Activated CD8-positive, alpha-beta memory T cell treated with anti-CD3 and anti-CD28 coated beads, Interleukin-2, amount 10 ng/mL, durations not matched to agents 7 days and 5 days (primary cell): ENCODE data around the gene TRNP1. TPM values are rescaled to one million over a fixed set of nuclear protein-coding genes. Genes with fewer than 3 reads are reported as not detected.
A peak's percentile ranks its signal among the peaks of the same experiment; 100 is the strongest.

Source experiments
- ATAC-seq: fragments of 150-1000 bp; cut with Tn5 transposase; one replicate; pipeline ENCODE4 v1.10.0; 2021; ENCODE audit warnings: moderate library complexity
- CTCF ChIA-PET: fragments of 350-600 bp; sonication (Branson Sonifier 250); formaldehyde crosslinking; loops from one replicate; lab custom pipeline; 2021; ENCODE audit warnings: antibody characterized with exemption; lab: Charles Lee
- DNase-seq: peaks from one replicate; pipeline ENCODE4 v3.0.0-alpha.2; 2020
- H3K27ac Mint-ChIP-seq: one replicate; pipeline ENCODE4 v1.8.0; 2021; ENCODE audit warnings: mild to moderate bottlenecking, mixed read lengths
- H3K27me3 Mint-ChIP-seq: one replicate; pipeline ENCODE4 v1.8.0; 2021; ENCODE audit warnings: mixed read lengths
- H3K36me3 Mint-ChIP-seq: one replicate; pipeline ENCODE4 v1.8.0; 2021; ENCODE audit warnings: mild to moderate bottlenecking, mixed read lengths
- H3K4me1 Mint-ChIP-seq: one replicate; pipeline ENCODE4 v1.8.0; 2021; ENCODE audit warnings: mixed read lengths
- H3K4me3 Mint-ChIP-seq: one replicate; pipeline ENCODE4 v1.8.0; 2021; ENCODE audit warnings: mild to moderate bottlenecking, moderate library complexity, mixed read lengths
- H3K9me3 Mint-ChIP-seq: one replicate; pipeline ENCODE4 v1.8.0; 2022; ENCODE audit warnings: low read depth, mixed read lengths
- total RNA-seq, 2 experiments: library from RNA; stranded (reverse); gene quantifications; one replicate each; pipeline ENCODE4 v1.2.3, GENCODE V29; 2021

TRNP1 gene
- total RNA-seq, 2 experiments from 2014 or later: 0.15 to 0.19 TPM

DNA sequence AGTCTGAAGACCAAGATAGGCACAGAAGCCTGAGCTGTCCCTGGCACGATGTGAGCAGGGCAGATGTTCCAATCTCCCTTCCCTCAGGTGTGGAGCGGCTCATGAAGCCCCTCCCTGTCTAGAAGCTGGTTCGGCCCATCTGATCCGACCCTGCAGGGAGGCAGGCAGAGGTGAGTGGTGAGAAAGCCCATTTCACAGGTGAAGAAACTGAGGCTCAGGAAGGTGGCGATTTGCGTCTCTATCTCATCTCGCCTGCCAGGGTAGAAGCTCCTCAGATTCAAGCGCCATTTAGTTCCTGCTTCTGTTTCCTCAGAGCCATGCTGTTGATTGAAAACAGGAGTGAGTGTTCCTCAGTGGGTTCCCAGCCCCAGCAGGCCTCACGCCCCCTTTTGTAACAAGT, 36.0 kb downstream of the TRNP1 start:
- no peak for ATAC-seq
- no peak for DNase-seq
- no peaks in the 10 kb centered on the region for H3K9me3 Mint-ChIP-seq
- H3K27me3 Mint-ChIP-seq: peaks cover 8% of the 10 kb centered on the region
- no peak overlapping the region for H3K27ac Mint-ChIP-seq
- H3K36me3 Mint-ChIP-seq: no peaks in the 10 kb centered on the region
- H3K4me1 Mint-ChIP-seq: no peaks in the 10 kb centered on the region
- CTCF ChIA-PET: interaction anchor here (1.3 kb wide), 1 partner anchor 17 kb away, joined by 8 read pairs; no protein-coding TSS in a partner anchor
- no peak overlapping the region for H3K4me3 Mint-ChIP-seq

DNA sequence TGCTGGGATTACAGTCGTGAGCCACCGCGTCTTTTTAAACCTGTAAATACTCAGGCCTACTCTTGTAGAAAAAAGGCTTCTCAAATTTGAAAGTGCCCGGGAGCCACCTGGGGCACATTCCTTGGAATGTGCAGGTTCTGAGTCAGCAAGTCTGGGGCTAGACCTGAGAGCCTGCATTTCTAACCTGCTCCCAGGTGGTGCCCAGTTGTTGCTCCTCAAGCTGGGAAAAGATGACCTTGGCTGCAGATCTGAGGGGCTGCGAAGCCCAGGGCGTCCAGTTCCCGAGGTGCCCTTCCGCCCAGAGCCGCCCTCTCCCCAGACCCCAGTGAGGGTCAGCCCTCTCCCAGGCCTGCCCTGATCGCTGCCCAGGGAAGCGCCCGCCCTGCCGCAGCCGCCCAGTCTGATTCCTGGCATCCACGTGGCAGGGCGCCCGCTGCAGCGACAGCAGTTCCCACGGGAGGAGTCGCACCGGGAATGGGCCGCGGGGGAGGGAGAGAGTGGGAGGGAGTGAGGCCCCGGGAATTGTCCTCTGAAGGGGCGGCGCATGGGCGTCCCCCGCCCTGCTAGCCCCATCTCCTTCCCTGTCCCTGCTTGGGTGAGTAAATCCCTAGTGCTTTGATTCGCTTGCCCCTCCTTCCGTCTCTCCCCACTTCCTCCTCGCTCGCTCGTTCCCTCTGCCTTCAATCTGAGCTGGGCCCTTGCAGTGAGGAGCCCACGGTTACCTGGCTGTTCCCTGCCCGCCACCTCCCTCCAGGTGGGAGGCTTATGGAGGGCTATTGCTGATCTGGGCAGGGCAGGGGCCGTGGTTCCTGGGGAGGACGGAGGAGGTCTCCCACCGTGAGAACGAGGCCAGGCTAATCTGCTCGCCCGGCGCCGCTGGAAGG, 38.0 kb downstream of the TRNP1 start:
- H3K27ac Mint-ChIP-seq: no peak overlapping the region
- H3K4me1 Mint-ChIP-seq: no peaks in the 10 kb centered on the region
- CTCF ChIA-PET: interaction anchor here (1.7 kb wide), 1 partner anchor 13 kb away, joined by 8 read pairs; no protein-coding TSS in a partner anchor
- no peak overlapping the region for H3K4me3 Mint-ChIP-seq
- DNase-seq (no peak), ATAC-seq (no peak)
- H3K9me3 Mint-ChIP-seq: no peaks in the 10 kb centered on the region
- no peaks in the 10 kb centered on the region for H3K36me3 Mint-ChIP-seq
- H3K27me3 Mint-ChIP-seq: peaks cover 8% of the 10 kb centered on the region

DNA sequence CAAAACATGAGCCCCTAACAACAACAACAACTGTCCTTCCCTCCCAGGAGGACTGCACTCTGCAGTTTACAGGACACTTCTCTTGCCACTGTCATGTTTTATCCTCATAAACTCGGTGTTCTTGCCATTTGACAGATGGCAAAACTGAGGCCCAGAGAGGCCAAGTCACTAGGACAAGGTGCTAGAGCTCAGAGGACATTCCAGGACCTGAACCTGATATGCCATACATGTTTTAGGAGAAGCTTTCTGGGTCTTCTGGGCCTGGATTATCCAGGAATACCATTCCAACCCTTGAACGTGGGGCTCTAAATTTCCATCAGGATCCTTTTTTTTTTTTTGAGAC, 38.6 kb downstream of the TRNP1 start:
- Mint-ChIP-seq H3K36me3 (no peaks in the 10 kb centered on the region), H3K9me3 (no peaks in the 10 kb centered on the region), H3K27ac (no peak overlapping the region), H3K4me1 (no peaks in the 10 kb centered on the region), H3K27me3 (peaks cover 6% of the 10 kb centered on the region), H3K4me3 (no peak overlapping the region)
- ATAC-seq (no peak), DNase-seq (no peak)
- CTCF ChIA-PET: interaction anchor here (1.7 kb wide), 1 partner anchor 12 kb away, joined by 8 read pairs; no protein-coding TSS in a partner anchor

DNA sequence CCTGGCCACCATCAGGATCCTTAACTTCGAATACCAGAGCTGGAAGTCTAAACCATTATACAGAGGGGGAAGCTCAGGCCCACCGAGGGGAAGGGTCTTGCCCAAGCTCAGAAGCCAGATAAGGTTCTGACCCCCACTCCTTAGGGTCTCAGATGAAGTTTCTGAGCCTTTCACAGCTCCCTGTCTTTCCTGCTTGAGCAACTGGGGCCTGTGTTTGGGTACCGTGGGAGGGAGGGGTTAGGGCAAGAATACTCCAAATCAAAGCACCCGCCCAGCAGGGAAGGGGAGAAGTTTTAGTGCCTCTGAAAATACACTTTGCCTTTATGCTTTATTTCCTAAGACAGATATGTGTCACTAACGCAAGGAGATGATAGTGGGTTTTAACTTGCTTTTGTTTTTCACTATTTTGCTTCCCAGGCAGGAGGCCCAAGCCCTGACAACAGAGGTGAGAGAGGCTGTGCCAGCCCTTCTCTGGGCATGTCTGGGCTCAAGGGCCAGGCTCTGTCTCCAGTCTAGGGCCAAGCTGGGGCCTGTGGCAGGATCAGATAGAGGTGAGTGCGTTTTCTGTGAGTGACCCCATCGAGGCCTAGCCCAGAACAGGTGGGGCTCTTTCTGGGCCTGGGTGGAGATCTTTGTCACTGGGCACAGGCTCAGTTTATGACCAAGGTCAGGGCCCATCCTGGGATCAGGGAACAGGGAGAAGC, 39.7 kb downstream of the TRNP1 start:
- CTCF ChIA-PET: interaction anchor here (0.9 to 2.4 kb wide), 3 partner anchors 11 to 12 kb away, joined by 5 to 14 read pairs (median 8); no protein-coding TSS in a partner anchor

DNA sequence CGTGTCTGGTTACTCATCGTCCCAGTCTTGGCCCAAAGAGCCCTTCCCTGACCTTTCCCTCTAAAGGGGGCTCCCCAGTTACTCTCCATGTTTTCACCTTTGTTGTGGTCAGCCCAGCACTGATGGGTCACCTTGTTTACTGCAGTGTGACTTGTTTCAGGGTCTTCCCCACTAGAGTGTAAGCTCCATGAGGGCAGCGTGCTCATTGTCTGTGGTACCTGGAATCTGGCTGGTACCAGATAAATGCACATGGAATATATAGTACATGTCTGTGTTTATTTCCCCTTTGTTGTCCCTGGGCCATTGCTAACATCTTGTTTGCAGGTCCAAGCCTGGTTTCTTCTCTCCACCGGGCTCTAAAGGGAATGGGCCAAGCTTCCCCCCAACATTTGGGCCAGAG, 41.9 kb downstream of the TRNP1 start:
- Mint-ChIP-seq H3K27me3 (peaks cover 9% of the 10 kb centered on the region), H3K4me1 (no peaks in the 10 kb centered on the region), H3K27ac (no peak overlapping the region), H3K36me3 (no peaks in the 10 kb centered on the region), H3K4me3 (no peak overlapping the region), H3K9me3 (no peaks in the 10 kb centered on the region)
- CTCF ChIA-PET: interaction anchor here (0.6 to 2.6 kb wide), 8 partner anchors 9 to 298 kb away, joined by 3 to 14 read pairs (median 4); no protein-coding TSS in a partner anchor
- no peak for DNase-seq
- ATAC-seq: no peak

More for the DNA sequence above, 39.7 kb downstream of the TRNP1 start:
- Mint-ChIP-seq H3K27me3 (no peaks in the 10 kb centered on the region), H3K4me1 (no peaks in the 10 kb centered on the region), H3K4me3 (no peak overlapping the region), H3K36me3 (no peaks in the 10 kb centered on the region), H3K27ac (no peak overlapping the region), H3K9me3 (no peaks in the 10 kb centered on the region)
- ATAC-seq (no peak), DNase-seq (no peak)

DNA sequence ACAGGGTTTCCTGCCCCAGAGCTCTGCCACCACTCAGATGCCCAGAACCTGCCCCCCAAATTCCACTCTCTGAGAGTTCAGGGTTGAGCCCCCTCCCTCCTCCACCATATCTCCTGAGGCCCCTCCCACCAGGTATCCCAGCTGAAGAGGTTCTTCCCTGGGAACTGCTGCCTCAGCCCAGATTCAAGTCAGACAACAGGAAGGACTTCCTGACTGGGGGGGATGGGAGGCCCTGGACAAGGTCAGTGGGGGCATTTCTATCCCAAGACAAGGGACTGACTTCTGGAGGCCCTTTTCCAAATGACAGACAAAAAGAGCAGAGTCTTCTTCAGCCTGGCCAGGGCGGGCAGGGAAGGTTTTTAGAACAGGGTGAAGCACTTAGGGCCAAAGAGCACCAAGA, 43.2 kb downstream of the TRNP1 start:
- Mint-ChIP-seq H3K27me3 (peaks cover 9% of the 10 kb centered on the region), H3K9me3 (no peaks in the 10 kb centered on the region), H3K4me3 (no peak overlapping the region), H3K4me1 (no peaks in the 10 kb centered on the region), H3K27ac (no peak overlapping the region), H3K36me3 (no peaks in the 10 kb centered on the region)
- CTCF ChIA-PET: interaction anchor here (0.6 to 2.6 kb wide), 4 partner anchors 9 to 260 kb away, joined by 4 to 10 read pairs (median 6); no protein-coding TSS in a partner anchor
- ATAC-seq: no peak
- DNase-seq: no peak

DNA sequence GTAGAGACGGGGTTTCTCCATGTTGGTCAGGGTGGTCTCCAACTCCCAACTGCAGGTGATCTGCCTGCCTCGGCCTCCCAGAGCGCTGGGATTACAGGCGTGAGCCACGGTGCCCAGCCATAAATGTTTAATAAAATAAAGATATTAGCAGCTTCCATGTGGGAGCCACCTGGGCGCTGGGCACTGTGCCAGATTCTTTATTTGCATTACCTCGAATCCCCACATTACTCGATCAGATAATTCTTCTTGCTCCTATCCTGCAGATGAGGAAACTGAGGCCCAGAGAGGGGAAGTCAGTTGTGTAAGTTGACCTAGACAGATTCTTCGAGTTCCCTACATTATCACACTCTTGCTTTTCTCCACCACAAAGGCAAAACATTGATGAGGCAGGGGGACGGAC, 44.0 kb downstream of the TRNP1 start:
- no peaks in the 10 kb centered on the region for H3K9me3 Mint-ChIP-seq
- ATAC-seq (no peak), DNase-seq (no peak)
- no peaks in the 10 kb centered on the region for H3K4me1 Mint-ChIP-seq
- no peak overlapping the region for H3K27ac Mint-ChIP-seq
- peaks cover 9% of the 10 kb centered on the region for H3K27me3 Mint-ChIP-seq
- no peaks in the 10 kb centered on the region for H3K36me3 Mint-ChIP-seq
- H3K4me3 Mint-ChIP-seq: no peak overlapping the region
- CTCF ChIA-PET: interaction anchor here (1.7 to 2.6 kb wide), 3 partner anchors 8 to 259 kb away, joined by 4 to 10 read pairs (median 9); no protein-coding TSS in a partner anchor

DNA sequence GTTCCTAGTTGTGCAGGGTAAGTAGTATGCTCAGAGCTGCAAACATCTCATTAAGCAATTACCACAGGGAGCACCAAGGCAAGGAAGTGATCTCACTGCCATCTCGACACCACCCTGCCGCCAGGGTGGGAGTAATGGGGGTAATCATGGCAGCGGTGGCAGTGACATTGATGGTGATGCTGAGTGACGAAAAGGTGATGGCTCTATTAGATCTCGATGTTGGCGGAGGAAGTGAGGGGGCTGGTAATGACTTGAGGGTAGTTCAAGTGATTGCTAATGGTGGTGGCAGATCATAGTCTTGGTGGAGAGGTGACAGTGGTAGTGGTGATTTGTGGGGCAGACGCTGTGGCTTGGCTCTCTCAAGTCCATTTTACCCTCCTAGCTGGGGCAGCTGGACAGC, 44.5 kb downstream of the TRNP1 start:
- H3K27me3 Mint-ChIP-seq: peaks cover 9% of the 10 kb centered on the region
- CTCF ChIA-PET: interaction anchor here (1.1 to 2.6 kb wide), 3 partner anchors 8 to 60 kb away, joined by 3 to 10 read pairs (median 9); no protein-coding TSS in a partner anchor
- H3K36me3 Mint-ChIP-seq: no peaks in the 10 kb centered on the region
- ATAC-seq: no peak
- no peak for DNase-seq
- no peaks in the 10 kb centered on the region for H3K9me3 Mint-ChIP-seq
- no peak overlapping the region for H3K4me3 Mint-ChIP-seq
- H3K27ac Mint-ChIP-seq: no peak overlapping the region
- no peaks in the 10 kb centered on the region for H3K4me1 Mint-ChIP-seq

DNA sequence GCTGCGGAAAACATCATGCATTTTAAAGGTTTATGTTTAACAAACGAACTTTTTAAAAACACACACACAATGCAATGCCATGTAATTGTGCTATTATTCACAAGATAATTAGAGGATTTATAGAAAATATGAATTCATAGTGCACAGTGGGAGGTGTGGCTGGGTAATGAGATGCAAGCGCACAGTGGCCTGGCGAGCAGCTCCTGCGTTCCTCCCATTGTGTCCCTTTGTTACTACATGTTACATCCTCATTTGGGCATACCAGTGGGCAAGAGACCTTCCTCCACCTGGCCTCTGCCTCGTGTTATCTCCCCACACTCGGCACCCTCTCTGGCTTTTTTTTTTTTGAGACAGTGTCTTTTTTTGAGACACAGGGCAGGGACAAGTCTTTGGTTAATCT, 49.2 kb downstream of the TRNP1 start:
- no peaks in the 10 kb centered on the region for H3K36me3 Mint-ChIP-seq
- H3K4me1 Mint-ChIP-seq: peaks cover 22% of the 10 kb centered on the region
- CTCF ChIA-PET: interaction anchor here (5.9 to 12.0 kb wide), 3 partner anchors 13 to 51 kb away, joined by 70 to 450 read pairs (median 81); partner anchors contain the start of gene TRNP1
- no peak overlapping the region for H3K27ac Mint-ChIP-seq
- no peaks in the 10 kb centered on the region for H3K9me3 Mint-ChIP-seq
- H3K4me3 Mint-ChIP-seq: no peak overlapping the region
- H3K27me3 Mint-ChIP-seq: peaks cover 9% of the 10 kb centered on the region
- DNase-seq (no peak), ATAC-seq (no peak)

DNA sequence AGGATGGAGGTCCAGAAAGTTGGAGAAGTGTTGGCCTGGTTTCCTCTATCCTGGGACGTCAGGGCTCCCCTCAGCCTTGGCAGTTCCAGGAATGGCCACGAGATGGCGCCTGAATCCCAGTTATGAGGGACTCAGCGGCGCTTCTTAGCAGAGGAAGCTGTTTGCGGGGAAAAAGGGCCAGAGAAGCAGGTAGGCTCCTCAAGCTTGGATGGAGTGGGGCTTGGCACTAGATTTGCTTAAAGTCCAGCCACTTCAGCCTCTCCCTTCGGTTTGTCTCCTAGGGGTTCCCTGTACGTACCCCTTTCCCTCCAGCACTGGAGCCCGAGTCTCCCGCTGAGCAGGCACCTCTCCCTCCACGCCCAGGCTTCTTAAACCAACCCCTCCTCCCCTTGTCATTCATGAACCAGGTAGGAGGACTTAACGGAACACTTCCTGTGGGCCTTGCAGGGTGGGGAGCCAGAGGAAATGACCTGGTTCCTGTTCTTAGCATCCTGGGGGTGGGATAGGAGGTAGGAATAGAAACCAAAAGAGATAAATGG, 51.2 kb downstream of the TRNP1 start:
- peaks cover 3% of the 10 kb centered on the region for H3K27me3 Mint-ChIP-seq
- peak; percentile 89 for ATAC-seq
- H3K36me3 Mint-ChIP-seq: no peaks in the 10 kb centered on the region
- peak; percentile 93 for DNase-seq
- H3K4me1 Mint-ChIP-seq: peaks cover 22% of the 10 kb centered on the region
- peak overlapping the region; percentile 73 for H3K27ac Mint-ChIP-seq
- H3K9me3 Mint-ChIP-seq: no peaks in the 10 kb centered on the region
- CTCF ChIA-PET: interaction anchor here (0.6 to 12.0 kb wide), 38 partner anchors 10 to 555 kb away, joined by 3 to 450 read pairs (median 5); partner anchors contain the start of genes GPATCH3, MAP3K6, SLC9A1 and TRNP1
- H3K4me3 Mint-ChIP-seq: peak overlapping the region; percentile 75

DNA sequence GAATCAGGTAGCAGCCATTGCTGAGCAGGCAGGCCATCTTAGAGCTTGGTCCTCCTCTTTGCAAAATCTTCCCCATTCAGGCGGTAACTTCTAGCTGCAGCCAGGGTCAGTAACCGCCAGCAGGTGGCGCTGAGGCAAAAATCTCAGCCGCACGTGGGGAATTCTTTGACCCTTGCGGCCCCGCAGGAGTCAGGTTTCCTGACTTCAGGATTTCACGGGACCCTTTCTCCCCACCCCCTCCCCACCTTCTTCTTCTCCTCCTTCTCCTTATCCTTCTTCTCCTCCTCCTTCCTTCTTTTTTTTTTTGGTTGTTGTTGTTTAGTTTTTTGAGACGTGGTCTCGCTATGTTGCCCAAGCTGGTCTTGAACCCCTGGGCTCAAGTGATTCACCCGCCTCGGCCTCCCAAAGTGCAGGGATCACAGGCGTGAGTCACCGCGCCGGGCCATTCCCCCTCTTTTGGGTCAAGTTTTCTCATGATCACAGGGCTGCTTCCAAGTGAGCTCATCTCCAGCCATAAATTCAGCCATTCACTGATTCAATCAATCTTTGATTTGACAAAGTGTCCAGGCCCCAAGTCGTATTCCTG, 52.6 kb downstream of the TRNP1 start:
- CTCF ChIA-PET: interaction anchor here (0.8 to 12.0 kb wide), 51 partner anchors 9 to 515 kb away, joined by 3 to 450 read pairs (median 5); partner anchors contain the start of genes SLC9A1 and TRNP1
- H3K9me3 Mint-ChIP-seq: no peaks in the 10 kb centered on the region
- H3K4me3 Mint-ChIP-seq: peak overlapping the region; percentile 75
- no peaks in the 10 kb centered on the region for H3K36me3 Mint-ChIP-seq
- no peaks in the 10 kb centered on the region for H3K27me3 Mint-ChIP-seq
- ATAC-seq (peak; percentile 68), DNase-seq (peak; percentile 76)
- H3K4me1 Mint-ChIP-seq: peaks cover 22% of the 10 kb centered on the region
- peak overlapping the region; percentile 73 for H3K27ac Mint-ChIP-seq

DNA sequence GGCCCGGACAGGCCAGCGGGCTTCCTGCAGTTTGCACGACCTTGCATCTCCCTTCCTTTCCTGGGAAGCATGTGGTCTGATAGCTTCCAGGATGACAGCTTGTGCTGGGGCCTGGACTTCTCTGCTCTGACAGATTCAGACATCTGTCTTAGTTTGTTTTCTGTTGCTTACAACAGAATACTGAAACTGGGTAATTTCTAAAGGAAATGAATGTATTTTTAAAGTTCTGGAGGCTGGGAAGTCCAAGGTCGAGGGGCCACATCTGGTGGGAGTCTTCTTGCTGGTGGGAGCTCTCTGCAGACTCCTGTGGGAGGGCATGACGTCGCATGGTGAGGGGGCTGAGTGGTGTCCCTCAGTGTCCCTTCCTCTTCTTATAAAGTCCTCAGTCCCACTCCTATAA, 54.4 kb downstream of the TRNP1 start:
- Mint-ChIP-seq H3K27me3 (no peaks in the 10 kb centered on the region), H3K36me3 (no peaks in the 10 kb centered on the region), H3K27ac (no peak overlapping the region), H3K9me3 (no peaks in the 10 kb centered on the region), H3K4me1 (peaks cover 22% of the 10 kb centered on the region), H3K4me3 (no peak overlapping the region)
- no peak for ATAC-seq
- CTCF ChIA-PET: interaction anchor here (1.5 to 12.0 kb wide), 5 partner anchors 8 to 64 kb away, joined by 6 to 450 read pairs (median 70); partner anchors contain the start of gene TRNP1
- DNase-seq: no peak
